Measurements from ENCODE around the gene ACSBG1.

DNA sequence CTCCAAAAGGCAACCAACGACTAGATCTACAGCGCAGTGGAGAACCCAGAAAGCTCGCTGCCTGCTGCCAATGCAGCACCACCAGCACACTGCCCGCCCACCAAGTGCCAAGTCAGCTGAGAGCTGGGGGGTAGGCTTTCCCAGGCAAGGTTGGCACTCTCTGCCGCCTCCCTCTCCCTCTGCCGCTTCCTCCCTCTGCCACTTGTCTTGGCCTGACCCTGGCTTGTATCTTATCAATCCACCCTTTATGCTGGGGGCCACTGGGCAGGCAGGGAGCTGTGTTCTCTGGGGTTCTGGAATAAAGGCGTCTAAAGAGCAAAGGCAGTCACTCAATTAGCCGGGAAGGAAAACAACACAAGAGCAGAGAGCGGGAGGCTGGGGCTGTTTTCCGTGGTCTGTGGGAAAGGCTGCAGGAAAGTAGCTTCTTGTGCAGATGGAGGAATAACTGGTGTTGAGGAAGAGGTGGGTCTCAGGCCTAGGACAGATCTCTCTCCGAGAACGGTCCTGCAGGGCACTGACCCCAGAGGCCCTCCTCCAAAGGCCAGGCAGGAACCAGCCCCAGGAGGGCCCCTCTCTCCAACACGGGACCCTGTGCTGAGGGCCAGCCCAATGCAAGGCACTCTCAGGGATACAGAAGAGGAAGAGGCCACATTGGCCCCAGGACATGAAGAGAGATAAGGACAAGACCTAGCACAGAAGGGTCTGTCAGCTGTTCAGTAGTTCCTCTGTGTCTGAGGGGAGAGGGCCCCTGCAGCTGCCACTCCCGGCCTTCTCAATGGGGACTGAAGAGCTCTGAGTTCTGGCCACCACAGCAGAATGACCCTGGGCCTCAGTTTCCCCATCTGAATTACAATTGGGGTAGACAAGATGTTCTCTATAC, 30.8 kb downstream of the ACSBG1 start:
- TF ChIP-seq POLR2A (IDR thresholded peaks at IDR 0.05) = no peak
- no peak for TF ChIP-seq CTCF (IDR thresholded peaks at IDR 0.05)
